Neural progenitor cell (in vitro differentiated cells): ENCODE results near the gene PRKCA.

ENCODE experiments used
- EZH2 ChIP-seq: fragments of 200-600 bp; sonication (generic); IDR thresholded peaks from 2 replicates; pipeline ENCODE4 v1.6.1; 2017; ENCODE audit warnings: antibody characterized with exemption, mild to moderate bottlenecking, moderate library complexity
- TF ChIP-seq, protein P1 (sequence below): fragments of 200-600 bp; sonication (generic); IDR thresholded peaks from 2 replicates; pipeline ENCODE4 v1.5.1; 2017; ENCODE audit warnings: antibody characterized with exemption, mild to moderate bottlenecking

DNA sequence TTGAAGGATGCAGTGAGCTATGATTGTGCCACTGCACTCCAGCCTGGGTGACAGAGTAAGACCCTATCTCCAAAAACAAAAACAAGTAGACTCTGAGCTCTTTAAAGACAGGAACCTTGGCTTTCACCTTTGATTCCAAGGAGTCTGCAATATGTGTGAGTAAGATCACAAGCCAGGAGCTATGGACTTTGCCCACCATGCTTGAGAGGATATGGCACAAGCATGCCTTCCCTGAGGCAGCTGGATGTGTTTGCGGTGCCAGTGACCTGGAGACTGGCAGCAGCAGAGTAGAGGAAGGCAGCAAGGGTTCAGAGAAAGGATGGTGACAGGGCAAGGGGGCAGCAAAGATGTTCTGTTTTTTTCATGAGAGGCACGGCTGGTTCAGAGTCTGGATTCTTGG, 14.5 kb upstream of the PRKCA start:
- TF ChIP-seq, protein P1, sequence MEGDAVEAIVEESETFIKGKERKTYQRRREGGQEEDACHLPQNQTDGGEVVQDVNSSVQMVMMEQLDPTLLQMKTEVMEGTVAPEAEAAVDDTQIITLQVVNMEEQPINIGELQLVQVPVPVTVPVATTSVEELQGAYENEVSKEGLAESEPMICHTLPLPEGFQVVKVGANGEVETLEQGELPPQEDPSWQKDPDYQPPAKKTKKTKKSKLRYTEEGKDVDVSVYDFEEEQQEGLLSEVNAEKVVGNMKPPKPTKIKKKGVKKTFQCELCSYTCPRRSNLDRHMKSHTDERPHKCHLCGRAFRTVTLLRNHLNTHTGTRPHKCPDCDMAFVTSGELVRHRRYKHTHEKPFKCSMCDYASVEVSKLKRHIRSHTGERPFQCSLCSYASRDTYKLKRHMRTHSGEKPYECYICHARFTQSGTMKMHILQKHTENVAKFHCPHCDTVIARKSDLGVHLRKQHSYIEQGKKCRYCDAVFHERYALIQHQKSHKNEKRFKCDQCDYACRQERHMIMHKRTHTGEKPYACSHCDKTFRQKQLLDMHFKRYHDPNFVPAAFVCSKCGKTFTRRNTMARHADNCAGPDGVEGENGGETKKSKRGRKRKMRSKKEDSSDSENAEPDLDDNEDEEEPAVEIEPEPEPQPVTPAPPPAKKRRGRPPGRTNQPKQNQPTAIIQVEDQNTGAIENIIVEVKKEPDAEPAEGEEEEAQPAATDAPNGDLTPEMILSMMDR, result no peak
- TF ChIP-seq EZH2, result no peak
